ENCODE data around the gene LYPD6. TPM values are rescaled to one million over a fixed set of nuclear protein-coding genes. Genes with fewer than 3 reads are reported as not detected.

Gene LYPD6
- total and polyA plus RNA-seq, 4 donors = 0.15 to 0.42 (median 0.23) TPM

GRCh38 chr2:149355716-149356422 lies 25.5 kb downstream of the LYPD6 start (continued):
- TF ChIP-seq GABPA (IDR thresholded peaks at IDR 0.05 in 1 of 2, conservative IDR thresholded peaks at IDR 0.05 in 1 of 2) (no peak), FOXA2 (IDR thresholded peaks at IDR 0.05) (no peak), RXRA (IDR thresholded peaks at IDR 0.05) (peak in 1 of 2 donors; percentile 17), HNF4A (conservative IDR thresholded peaks at IDR 0.05) (peak; percentile 74 to 76), TAF1 (conservative IDR thresholded peaks at IDR 0.05) (no peak), HNF4G (IDR thresholded peaks at IDR 0.05) (peak; percentile 18)
- TF ChIP-seq, protein P1, sequence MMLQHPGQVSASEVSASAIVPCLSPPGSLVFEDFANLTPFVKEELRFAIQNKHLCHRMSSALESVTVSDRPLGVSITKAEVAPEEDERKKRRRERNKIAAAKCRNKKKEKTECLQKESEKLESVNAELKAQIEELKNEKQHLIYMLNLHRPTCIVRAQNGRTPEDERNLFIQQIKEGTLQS (IDR thresholded peaks at IDR 0.05) = no peak

DNA sequence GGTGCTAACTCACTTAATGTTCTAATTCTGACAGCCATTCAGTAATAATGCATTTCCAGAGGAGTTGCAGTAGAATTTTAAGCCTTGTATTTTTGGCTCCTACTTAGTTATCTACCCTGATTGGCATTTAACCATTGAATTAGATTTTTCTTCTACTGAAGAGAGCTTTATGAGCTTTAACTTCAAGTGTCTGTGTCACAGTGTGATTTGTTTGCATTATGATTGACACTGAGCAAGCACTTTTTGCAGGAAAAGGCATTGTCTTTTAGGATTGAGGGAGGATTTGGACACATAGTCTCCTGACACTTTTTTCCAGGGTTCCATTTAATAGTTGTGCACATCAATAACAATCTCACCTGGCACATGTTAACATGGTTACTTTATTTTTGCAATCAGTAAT lies 26.7 kb downstream of the LYPD6 start:
- H3K27ac ChIP-seq (ENCODE audit: low read depth in 1 of 2, low read length in 2 of 2) = no peak overlapping the region
- TF ChIP-seq FOXA1 (IDR thresholded peaks at IDR 0.05) = no peak
- no peak for TF ChIP-seq NR2F2 (IDR thresholded peaks at IDR 0.05)
- no peak for TF ChIP-seq RAD21 (IDR thresholded peaks at IDR 0.05)
- no peak for TF ChIP-seq EGR1 (IDR thresholded peaks at IDR 0.05; ENCODE audit: low read depth in 2 of 2)
- TF ChIP-seq JUND (IDR thresholded peaks at IDR 0.05) = no peak
- TF ChIP-seq YY1 (IDR thresholded peaks at IDR 0.05) = no peak
- TF ChIP-seq FOXA2 (IDR thresholded peaks at IDR 0.05) = no peak
- no peak for TF ChIP-seq RXRA (IDR thresholded peaks at IDR 0.05)
- TF ChIP-seq, protein P2, sequence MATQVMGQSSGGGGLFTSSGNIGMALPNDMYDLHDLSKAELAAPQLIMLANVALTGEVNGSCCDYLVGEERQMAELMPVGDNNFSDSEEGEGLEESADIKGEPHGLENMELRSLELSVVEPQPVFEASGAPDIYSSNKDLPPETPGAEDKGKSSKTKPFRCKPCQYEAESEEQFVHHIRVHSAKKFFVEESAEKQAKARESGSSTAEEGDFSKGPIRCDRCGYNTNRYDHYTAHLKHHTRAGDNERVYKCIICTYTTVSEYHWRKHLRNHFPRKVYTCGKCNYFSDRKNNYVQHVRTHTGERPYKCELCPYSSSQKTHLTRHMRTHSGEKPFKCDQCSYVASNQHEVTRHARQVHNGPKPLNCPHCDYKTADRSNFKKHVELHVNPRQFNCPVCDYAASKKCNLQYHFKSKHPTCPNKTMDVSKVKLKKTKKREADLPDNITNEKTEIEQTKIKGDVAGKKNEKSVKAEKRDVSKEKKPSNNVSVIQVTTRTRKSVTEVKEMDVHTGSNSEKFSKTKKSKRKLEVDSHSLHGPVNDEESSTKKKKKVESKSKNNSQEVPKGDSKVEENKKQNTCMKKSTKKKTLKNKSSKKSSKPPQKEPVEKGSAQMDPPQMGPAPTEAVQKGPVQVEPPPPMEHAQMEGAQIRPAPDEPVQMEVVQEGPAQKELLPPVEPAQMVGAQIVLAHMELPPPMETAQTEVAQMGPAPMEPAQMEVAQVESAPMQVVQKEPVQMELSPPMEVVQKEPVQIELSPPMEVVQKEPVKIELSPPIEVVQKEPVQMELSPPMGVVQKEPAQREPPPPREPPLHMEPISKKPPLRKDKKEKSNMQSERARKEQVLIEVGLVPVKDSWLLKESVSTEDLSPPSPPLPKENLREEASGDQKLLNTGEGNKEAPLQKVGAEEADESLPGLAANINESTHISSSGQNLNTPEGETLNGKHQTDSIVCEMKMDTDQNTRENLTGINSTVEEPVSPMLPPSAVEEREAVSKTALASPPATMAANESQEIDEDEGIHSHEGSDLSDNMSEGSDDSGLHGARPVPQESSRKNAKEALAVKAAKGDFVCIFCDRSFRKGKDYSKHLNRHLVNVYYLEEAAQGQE (IDR thresholded peaks at IDR 0.05) = no peak
- TF ChIP-seq, protein P1 (IDR thresholded peaks at IDR 0.05) = no peak
- no peak for TF ChIP-seq GABPA (IDR thresholded peaks at IDR 0.05 in 1 of 2, conservative IDR thresholded peaks at IDR 0.05 in 1 of 2)
- TF ChIP-seq, protein P3, sequence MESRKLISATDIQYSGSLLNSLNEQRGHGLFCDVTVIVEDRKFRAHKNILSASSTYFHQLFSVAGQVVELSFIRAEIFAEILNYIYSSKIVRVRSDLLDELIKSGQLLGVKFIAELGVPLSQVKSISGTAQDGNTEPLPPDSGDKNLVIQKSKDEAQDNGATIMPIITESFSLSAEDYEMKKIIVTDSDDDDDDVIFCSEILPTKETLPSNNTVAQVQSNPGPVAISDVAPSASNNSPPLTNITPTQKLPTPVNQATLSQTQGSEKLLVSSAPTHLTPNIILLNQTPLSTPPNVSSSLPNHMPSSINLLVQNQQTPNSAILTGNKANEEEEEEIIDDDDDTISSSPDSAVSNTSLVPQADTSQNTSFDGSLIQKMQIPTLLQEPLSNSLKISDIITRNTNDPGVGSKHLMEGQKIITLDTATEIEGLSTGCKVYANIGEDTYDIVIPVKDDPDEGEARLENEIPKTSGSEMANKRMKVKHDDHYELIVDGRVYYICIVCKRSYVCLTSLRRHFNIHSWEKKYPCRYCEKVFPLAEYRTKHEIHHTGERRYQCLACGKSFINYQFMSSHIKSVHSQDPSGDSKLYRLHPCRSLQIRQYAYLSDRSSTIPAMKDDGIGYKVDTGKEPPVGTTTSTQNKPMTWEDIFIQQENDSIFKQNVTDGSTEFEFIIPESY (IDR thresholded peaks at IDR 0.05) = no peak
- TF ChIP-seq CTCF (IDR thresholded peaks at IDR 0.05; ENCODE audit: low read depth, low read length, missing input control) = no peak
- TF ChIP-seq MAX (IDR thresholded peaks at IDR 0.05) = no peak
- no peak for TF ChIP-seq HNF4G (IDR thresholded peaks at IDR 0.05)
- H3K36me3 ChIP-seq (ENCODE audit: control insufficient read depth in 4 of 4, insufficient read depth in 3 of 4, low read depth in 1 of 4, low read length in 3 of 4) = no peaks in the 10 kb centered on the region
- H3K9ac ChIP-seq (ENCODE audit: low read depth in 1 of 2, low read length in 2 of 2) = no peak overlapping the region
- no peak for DNase-seq (ENCODE audit: low spot score)
- H3K9me3 ChIP-seq (ENCODE audit: control insufficient read depth in 4 of 4, low read length in 3 of 4) = no peaks in the 10 kb centered on the region
- H3K4me3 ChIP-seq (ENCODE audit: low read depth in 1 of 3, low read length in 3 of 3) = no peak overlapping the region
- H3K4me1 ChIP-seq (ENCODE audit: control insufficient read depth in 4 of 4, insufficient read depth in 4 of 4, low read length in 3 of 4) = peaks cover 0 to 3% (median under 1%) of the 10 kb centered on the region in 4 donors
- H3K27me3 ChIP-seq (ENCODE audit: control insufficient read depth in 4 of 4, insufficient read depth in 4 of 4, low read length in 3 of 4) = no peaks in the 10 kb centered on the region

All from liver (tissue), 9 donors.